Erythroblast (primary cell): Measurements from ENCODE around the gene BATF3.

Experiments
- GATA1 ChIP-seq: IDR thresholded peaks from 2 replicates; pipeline ENCODE4 v1.6.1; 2011; ENCODE audit warnings: low read depth, mild to moderate bottlenecking, control low read depth, low read length, moderate library complexity
- POLR2A ChIP-seq: IDR thresholded peaks from 2 replicates; pipeline ENCODE4 v1.6.1; 2011; ENCODE audit warnings: mild to moderate bottlenecking, low read length

- TF ChIP-seq POLR2A (no peak), GATA1 (no peak)
Observed at GRCh38 chr1:212699625-212700222, at the start of gene BATF3.
